AG08395 (cell line): ENCODE results near the gene MYO18B.

Experiments used
- DNase-seq: peaks from one replicate; pipeline ENCODE4 v3.0.0; 2012; ENCODE audit warnings: mixed read lengths, low spot score

The MYO18B gene

DNA sequence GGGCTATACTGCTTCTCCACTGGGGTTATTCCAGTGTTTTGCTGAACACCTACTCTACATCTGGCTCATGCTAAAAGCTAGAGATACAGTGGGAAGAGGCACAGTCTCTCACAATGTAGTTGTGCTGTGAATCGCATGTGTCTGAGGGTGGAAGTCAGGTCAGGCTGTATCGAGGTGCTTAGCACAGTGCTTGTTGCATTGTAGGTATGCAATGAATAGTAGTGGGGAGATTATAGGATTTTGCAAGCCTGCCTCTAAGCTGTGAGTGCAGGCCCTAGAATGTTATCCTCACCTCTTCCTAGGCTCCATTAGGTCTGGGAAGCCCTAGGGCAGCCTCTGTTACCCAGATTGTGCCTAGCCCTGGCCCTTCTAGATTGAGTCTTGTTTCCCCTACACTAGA, 37.4 kb downstream of the MYO18B start:
- no peak for DNase-seq

DNA sequence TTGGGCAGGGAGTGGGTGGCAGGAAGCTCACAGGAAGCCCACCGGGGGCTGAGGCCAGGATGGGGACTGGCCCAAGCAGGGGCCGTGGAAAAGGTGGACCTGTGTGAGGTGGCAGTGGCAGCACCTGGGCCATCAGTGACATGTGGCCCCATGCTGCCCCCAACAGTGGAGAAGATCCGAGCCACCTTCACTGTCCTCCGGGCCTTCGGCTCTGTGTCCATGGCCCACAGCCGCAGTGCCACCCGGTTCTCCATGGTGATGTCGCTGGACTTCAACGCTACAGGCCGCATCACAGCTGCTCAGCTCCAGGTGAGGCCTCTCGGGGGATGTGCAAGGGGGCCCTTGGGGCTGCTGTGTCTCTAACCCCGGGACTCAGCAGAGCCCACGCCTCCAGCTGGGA, 37.9 kb downstream of the MYO18B start:
- DNase-seq: no peak

DNA sequence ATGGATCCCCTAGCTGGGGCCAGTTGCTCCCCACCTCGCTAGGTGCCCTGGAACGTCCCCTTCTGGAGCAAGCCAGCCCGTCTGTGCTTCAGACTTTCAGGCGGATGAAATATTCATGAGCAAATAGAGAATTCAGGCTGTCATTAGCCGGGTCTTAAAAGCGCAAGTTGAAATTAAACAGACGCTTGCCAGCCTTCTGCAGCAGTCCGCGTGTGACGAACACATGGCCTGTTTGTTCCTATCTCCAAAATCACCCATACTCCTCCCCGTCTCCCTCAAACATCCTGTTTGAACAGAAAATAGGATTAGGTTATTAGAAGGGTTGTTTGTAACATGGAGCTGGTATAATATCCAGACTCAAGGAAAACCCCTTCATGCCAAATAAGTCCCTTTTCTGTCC, 38.7 kb downstream of the MYO18B start:
- no peak for DNase-seq

DNA sequence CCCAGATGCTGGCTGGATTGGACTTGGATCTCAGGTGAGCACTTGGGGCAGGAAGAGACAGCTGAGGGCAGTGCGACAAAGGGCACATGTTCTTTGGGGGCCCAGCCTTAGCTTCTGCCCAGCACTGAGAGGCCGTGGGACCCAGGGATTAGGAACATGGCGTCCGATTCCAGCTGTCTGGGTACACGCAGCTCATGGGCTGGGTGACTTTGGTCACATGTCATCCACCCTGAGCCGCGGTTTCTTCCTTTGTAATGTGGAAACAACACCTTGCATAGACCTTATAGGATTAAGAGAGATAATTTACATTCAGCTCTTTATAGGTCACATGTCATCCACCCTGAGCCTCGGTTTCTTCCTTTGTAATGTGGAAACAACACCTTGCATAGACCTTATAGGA, 39.8 kb downstream of the MYO18B start:
- DNase-seq: no peak

DNA sequence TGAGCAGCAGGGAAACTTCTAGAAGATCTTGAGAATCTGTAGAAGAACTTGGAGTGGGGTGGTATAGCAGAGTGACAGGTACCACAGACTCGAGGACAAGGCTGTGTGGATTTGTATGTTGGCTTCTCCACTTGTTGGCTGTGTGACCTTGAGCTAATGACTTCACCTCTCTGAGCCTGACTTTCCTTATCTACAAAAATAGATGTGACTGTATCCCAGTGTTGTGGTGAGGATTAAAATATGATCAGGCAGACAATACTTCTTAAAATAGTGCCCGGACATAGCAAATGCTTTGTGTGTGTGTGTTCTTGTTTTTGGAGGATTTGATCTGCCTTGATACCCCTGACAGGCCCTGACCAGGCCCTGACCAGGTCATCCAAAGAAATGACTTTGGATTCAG, 40.8 kb downstream of the MYO18B start:
- no peak for DNase-seq

DNA sequence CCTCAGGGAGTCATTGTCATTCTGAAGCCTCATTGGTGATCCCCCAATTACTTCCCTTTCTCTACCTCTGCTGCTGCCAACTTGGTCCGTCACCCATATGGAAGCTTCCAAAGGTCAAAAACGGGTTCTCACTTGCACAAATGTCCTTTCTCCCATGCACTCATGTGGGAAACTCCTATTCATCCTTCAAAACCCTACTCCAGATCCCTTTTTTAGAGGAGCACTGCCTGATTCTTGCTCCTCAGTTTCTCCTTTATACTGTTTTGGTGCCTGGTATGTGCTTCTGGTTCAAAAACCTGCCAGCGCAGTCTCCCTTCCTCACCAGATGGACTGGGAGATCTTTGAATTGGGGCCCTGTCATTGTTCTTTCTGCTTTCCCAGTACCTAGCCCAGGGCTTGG, 41.9 kb downstream of the MYO18B start:
- DNase-seq: no peak

DNA sequence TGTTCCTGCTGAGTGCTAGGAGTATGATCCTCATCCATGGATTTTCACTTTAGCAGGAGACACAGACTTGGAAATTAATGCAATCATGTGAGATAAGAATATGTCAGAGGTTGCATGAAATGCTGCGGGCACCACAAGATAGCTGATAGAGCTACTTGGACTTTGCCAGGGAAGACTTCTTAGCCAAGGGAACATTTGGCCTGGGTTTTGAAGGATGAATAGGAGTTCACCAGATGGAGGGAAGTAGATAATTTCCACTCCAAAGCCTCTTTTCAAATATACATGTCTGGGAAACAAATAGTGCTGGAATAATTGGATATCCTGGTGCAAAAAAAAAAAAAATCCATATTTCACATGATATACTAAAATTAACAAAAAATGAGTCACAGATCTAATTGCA, 44.2 kb downstream of the MYO18B start:
- no peak for DNase-seq

DNA sequence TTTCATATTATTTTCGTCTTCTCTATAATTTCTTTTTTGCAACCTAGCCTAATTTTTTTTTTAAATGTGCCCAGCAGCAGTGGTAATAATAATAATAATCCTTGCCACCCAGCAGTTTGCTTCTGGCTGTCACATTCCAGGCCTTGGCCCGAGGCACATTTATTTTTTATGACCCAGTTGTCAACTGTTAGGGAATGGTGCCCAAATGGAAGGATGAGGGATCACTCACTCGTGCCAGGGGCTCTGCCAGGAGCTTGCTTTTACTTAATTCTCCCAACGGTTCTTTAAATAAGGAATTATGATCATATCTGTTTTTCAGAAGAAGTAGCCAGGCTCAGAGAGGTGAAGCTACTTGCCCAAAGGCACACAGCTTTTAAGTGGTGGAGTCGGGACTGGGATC, 49.6 kb downstream of the MYO18B start:
- no peak for DNase-seq

DNA sequence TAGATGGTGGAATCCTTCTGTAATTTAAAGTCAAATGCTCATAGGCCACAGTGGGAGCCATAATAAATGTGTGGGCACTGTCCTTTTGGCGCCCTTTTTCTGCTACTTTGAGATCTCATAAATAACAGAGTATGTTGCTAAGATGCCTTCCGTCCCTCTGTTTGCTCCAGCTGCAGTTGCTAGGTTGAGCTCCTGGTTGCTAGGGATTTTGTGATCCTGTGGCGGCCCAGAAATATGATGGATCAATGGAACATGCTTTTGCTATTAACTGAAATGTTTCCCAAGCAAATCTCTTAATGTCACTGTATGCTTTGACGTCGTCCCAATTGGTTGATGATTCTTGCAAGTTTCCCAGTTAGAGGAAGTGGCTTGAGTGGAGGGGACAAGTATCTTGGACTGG, 53.5 kb downstream of the MYO18B start:
- DNase-seq: no peak

DNA sequence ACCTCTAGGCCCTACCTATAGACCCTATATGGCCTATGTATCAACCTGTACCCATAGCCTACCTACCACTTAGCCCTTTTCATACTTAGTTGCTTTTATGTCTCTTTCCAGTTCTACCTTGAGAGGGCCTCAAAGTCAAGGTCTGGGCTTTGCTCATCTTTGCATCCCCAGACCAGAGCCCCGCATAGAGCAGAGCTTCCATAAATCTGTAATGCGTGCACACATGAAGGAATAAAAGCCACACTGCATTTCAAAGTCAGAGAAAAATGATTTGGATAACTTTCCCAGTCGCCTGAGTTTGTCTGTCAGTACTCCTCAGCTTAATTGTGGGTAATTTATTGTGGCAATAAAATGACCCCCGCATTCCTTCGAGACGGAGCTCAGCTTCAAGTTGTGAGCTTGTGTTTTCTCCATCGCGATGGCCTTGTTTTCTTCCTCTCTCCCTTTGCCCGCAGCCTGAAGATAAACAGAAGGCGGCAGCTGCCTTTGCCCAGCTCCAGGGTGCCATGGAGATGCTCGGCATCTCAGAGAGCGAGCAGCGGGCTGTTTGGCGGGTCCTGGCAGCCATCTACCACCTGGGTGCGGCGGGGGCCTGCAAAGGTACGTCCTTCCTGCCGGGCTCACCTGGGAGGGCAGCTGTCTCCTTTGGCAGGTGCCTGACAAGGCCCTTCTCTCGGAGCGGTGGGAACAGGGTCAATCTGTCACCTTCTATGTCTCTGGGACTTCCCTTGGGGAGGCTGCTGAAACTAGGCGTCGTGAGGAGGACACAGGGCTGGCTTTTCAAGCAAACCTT, 55.7 kb downstream of the MYO18B start:
- no peak for DNase-seq

DNA sequence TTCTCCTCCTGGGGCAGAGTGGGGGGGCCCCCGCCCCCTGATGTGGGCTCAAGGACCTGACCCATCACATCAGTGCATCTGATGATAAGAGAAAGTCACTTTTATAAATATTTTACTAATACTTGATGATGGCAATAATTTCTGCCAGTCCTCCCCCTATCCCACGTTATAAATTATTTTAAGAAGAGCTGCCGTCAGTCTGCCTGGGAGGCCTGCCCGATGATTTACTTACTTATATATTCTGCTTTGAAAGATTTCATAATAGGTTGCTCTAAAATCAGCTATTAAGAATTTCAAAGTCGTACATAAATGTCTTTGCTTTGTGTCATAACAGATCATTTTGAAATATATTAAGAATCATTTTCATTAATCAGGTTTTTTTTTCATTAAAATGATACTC, 58.8 kb downstream of the MYO18B start:
- no peak for DNase-seq

DNA sequence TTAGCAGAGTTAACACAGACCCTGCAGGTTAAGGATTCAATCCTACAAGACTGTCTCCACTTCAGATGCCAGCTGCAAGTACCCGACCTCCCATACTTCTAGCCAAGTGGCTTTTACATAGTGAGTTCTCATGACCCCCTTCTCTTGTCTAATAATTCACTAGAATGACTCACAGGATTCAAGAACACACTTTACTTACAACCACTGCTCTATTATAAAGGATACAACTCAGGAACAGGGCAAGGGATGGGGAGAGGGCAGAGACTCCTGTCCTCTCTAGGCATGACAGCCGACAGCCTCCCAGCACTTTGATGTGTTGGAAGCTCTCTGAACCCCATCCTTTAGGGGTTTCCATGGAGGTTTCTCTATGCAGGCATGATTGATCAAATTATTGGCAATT, 60.0 kb downstream of the MYO18B start:
- DNase-seq: no peak

DNA sequence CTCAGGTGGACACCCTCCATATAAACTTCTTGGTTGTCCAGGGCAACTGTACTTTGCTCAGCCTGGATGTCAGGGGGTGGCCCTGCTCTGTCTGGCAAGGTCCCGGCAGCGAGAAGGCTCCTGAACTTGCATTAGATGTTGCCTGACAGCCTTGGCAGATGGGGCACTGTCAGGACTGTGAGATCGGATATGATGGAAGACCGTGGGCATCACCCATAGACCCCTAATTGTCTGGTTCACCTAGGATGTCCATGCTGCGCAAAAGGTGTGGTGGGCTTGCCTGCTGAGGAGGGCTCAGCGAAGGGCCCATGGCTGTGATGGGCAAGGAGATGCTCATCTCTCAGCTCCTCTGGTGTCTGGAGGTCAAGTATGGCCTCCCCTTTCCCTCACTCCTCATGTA, 62.7 kb downstream of the MYO18B start:
- DNase-seq: no peak

DNA sequence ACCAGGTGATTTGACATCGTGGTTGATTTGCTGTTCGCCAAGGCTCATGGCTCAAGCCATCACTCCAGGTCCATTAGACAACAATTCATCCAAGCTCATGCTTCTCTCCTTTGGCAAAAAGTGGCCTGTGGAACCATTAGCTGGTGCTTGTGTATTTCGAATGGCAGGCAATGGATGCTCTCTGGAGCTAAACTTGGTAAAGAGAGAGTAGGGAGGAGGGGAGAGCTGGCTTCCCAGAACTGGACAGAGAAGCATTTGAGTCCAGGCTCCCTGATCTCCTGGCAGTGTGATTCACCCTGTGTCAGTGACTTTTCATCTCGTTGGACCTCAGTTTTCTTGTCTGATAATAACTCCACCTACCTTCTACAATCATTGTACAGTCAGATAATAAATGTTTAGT, 64.6 kb downstream of the MYO18B start:
- DNase-seq: no peak

DNA sequence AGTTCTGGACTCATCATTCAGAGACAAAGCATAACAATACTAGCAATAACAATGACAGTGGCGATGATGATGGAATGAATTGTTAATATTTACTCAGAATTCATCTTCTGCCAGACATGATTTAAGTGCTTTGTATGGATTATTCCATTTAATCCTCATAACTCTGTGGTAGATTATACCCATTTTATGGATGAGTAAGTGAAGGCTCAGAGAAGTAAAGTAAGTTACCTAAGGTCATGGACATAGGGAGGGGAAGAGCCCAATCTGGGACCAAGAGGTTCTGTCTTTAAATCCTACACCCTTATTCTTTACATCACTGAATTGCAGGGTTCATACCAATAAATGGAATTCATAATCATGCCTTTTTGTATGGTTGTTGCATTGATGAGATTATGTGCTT, 72.7 kb downstream of the MYO18B start:
- no peak for DNase-seq

DNA sequence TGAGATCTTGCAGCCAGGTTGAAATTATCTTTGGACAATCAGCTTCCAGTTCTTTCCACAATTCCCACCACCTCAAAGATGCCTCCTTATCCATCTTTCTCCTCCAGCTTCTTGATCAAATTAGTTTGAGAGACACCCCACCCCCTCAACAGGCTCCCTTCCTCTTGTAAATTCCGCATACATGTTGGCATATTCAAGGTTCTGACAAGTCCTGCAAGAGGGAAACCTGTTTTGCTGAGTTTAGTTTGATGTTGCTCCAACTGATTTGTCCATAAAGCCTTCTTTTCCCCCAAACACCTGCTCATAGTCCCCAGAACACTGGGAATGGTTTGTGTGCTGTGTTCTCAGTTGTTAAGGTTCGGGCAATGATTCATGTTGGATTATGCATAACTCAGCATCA, 73.6 kb downstream of the MYO18B start:
- DNase-seq: no peak

DNA sequence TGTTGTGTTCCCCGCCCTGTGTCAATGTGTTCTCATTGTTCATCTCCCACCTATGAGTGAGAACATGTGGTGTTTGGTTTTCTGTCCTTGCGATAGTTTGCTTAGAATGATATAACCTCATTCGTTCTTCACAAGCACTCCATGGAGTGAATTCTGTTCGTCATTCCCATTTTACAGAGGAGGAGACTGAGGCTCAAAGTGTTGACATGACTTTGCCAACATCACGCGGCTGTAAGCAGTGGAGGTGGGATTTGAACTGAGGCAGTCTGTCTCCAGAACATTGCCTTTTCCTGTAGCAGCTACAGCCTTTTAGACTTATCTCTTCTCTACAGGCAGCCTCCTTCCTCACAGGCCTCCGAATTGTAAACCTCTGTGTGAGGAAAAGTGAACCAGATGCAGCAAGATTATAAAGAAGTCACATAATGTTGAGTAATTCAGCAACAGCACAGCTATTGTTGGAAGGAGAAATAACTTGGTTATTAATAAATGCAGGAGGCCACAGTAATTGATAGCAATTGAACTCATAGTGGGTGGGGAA, 74.6 kb downstream of the MYO18B start:
- DNase-seq: no peak

DNA sequence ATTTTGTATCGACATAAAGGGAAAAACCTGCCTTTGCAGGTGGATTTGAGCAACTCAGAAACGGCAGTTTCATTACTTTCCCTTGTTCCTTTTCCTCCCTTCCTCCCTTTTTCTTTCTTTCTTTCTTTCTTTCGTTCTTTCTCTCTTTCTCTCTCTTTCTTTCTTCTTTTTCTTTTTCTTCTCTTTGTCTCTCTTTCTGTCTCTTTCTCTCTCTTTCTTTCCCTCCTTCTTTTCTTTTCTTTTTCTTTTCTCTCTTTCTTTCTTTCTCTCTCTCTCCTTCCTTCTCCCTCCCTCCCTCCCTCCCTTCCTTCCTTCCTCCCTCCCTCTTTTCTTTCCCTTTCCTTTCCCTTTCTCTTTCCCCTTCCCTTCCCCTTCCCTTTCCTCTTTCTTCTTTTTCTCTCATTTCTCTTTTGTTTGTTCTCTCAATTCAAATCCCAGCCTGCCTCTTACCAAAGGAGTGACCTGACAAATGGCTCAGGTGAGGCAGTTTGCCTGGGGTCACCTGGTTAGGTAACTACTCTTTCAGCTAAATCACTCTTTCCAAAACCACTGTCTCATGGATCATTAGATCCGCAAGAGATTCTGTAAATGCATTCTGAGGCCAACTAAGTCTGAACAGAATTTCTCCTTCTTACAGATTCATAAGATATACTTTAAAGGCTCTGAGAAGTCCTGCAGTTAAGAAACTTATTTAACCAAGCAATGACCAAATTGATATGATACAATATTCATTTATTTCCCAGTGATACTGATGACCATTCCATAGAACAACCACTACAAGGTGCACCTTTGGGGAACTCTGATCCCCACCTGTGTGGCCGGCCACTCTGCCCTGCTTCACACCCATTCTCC, 75.3 kb downstream of the MYO18B start:
- no peak for DNase-seq

DNA sequence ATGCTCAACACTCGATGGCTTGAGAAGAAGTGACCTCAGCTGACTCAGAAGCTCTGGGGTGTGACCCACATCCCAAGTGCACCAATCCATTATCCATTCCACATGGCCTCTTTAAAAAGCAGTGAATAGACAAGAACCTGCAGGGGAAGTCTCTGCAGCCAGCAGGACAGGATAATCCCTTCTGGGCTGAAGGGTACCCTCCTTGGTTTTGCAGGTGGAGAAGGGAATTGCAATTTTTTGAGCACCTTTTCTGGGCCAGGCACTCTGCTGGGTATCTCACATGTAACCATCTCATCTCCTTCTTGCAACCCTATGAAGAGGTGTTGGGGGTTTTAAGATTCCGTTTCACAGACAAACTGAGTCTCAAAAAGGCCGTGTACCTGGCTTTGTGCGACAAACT, 76.6 kb downstream of the MYO18B start:
- no peak for DNase-seq

DNA sequence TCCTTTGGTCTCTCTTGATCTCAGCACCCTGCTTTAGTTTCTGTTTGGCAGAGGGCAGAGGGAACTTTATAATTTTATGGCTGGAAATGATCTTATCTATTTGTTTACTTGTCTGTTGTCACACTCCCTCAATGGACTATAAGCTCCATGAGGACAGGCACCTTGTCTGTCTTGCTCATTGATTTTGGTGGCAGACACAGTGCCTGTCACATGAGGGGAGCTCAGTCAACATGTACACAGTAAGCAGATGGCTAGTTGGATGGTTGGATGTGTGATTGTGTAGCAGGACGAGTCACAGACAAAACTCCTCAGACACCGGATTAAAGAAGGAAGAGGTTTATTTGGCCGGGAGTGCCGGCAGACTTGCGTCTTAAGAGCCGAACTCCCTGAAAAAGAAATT, 80.4 kb downstream of the MYO18B start:
- no peak for DNase-seq

DNA sequence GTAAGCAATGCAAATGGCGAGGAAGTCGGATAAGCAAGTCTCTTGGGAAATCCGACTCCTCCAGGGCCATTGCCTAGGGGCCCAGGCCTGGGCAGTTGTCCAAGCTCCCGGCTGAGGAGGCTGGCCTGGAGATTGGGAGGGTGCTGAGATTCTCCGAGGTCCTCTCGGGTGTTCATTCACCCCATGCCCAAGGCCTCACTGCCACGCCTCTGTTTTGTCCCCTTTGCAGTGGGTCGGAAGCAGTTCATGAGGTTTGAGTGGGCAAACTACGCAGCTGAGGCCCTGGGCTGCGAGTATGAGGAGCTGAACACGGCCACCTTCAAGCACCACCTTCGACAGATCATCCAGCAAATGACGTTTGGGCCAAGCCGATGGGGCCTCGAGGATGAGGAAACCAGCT, 81.3 kb downstream of the MYO18B start:
- DNase-seq: no peak

DNA sequence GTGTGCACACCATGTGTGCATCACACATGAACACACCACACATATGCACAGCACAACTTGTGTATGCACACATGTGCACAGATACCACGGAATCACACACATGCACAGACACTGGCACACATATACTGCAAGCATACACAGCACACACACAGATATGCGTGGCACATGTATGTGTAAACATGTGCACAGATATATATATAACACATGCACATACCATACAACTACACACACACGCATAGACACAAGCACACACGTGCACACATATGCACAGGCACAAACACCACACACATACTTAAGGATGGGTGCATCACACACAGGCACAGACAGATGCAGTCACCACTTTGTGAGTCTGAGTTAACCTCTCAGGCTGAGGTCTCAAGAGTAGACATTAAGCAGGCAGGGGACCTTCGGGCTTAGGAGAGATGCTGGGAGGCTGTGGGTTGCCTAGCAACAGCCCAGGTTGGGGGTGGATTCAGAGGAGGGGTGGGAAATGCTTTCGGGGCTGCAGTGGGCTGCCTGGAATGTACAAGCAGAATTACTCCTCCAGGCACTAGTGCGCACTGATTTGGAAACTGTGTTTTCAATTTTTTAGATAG, 82.9 kb downstream of the MYO18B start:
- DNase-seq: no peak

DNA sequence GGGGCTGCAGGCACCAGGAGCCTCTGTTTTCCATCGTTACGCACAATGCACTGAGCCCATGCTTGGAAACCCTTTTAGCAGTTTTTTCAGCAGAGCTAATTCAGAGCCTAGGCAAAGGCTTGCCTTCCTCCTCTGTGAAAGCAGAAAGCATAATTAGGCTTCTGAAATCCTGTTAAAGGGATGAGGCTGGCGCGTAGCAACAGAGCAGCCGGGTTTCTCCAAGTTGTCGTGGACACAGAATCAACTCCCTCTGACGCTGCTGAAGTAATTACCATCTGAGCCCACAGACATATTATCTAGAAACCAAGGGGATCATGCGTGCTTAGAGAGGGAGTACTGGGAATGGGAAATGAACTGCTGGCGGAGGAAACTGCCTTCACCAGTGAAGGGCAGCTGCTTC, 85.4 kb downstream of the MYO18B start:
- no peak for DNase-seq
